IPS-15b (cell line): ENCODE data around the gene CLTB.

Source experiments
- H3K27me3 ChIP-seq: one replicate; pipeline ENCODE4 v1.6.1; 2013; ENCODE audit warnings: low read length; ENCODE audit not compliant: control insufficient read depth, insufficient read depth
- H3K36me3 ChIP-seq: one replicate; pipeline ENCODE4 v1.6.1; 2013; ENCODE audit warnings: low read length; ENCODE audit not compliant: control insufficient read depth, insufficient read depth
- H3K4me1 ChIP-seq: one replicate; pipeline ENCODE4 v1.6.1; 2013; ENCODE audit warnings: mild to moderate bottlenecking, low read length; ENCODE audit not compliant: control insufficient read depth, insufficient read depth
- H3K4me3 ChIP-seq: one replicate; pipeline ENCODE4 v1.5.1; 2013; ENCODE audit warnings: low read depth, low read length
- H3K9ac ChIP-seq: one replicate; pipeline ENCODE4 v1.6.1; 2013; ENCODE audit warnings: low read depth, mild to moderate bottlenecking, low read length
- H3K9me3 ChIP-seq: one replicate; pipeline ENCODE4 v1.6.1; 2013; ENCODE audit warnings: mild to moderate bottlenecking, low read length; ENCODE audit not compliant: control insufficient read depth, insufficient read depth

CLTB gene

DNA sequence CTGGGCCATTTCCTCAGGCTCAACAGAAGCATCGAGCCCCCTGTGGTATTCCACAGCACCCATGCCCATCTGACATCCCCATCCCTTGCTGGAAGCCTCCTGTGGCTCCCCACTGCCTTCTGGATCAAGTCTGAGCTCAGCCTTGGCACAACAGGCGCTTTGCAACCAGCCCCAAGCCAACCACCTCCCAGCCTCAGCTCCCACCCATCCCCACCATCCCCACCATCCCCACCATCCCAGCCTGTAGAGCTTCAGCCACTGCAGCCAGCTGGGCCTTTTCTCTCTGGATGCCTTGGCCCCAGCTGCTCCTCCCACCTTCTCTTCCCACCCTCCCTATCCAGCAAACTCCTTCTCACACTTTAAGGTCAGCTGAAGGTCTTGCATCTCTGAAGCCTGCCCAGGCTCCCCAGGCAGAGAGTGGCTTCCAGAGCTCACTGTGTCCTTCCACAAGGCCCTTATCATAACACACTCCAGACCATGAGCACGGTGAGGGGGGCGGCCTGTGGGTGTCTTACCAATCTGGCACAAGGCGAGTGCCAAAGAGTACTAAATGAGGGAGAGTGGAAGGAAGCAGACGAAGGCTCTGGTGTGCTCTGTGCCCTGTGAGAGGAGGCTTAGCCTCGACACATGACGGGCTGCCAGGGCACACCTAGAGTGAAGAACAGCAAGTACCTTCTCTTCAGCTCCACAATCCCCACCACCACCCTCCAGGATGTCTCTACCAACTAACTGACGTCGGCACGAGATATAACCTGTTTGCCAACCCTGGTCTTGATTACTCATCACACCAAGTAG lies 21.3 kb downstream of the CLTB start:
- H3K27me3 ChIP-seq, result no peaks in the 10 kb centered on the region
- no peak overlapping the region for H3K9ac ChIP-seq
- no peak overlapping the region for H3K4me3 ChIP-seq
- no peaks in the 10 kb centered on the region for H3K36me3 ChIP-seq
- H3K4me1 ChIP-seq, result no peaks in the 10 kb centered on the region
- no peaks in the 10 kb centered on the region for H3K9me3 ChIP-seq

- Histone ChIP-seq H3K9ac (no peak overlapping the region), H3K9me3 (no peaks in the 10 kb centered on the region), H3K4me3 (no peak overlapping the region), H3K4me1 (no peaks in the 10 kb centered on the region), H3K36me3 (no peaks in the 10 kb centered on the region), H3K27me3 (no peaks in the 10 kb centered on the region)
These were observed 22.2 kb downstream of the CLTB start for GRCh38 chr5:176394096-176394495.

DNA sequence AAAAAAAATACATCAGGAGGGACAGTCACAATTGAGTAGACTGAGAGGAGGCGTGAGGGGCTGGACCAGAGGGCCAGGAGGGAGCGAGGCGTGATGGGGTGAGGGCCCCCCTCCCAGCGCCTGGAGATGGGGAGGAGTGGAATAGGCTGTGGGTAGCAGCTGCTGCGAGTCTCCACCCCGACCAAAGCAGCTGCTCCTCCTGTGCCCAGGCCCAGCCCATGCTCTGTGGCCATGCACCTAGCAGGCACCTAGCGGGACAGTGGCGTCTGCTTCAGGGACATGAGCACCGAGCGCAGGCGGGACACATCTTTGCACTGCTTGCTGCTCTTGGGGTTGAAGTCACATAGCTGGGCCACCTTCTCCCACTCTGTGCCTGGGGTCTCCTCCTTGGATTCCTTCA lies 23.8 kb downstream of the CLTB start:
- Histone ChIP-seq H3K9me3 (no peaks in the 10 kb centered on the region), H3K4me3 (no peak overlapping the region), H3K9ac (no peak overlapping the region), H3K36me3 (no peaks in the 10 kb centered on the region), H3K4me1 (no peaks in the 10 kb centered on the region), H3K27me3 (no peaks in the 10 kb centered on the region)

GRCh38 chr5:176391999-176392398 lies 24.3 kb downstream of the CLTB start:
- no peak overlapping the region for H3K9ac ChIP-seq
- H3K9me3 ChIP-seq, result no peaks in the 10 kb centered on the region
- H3K36me3 ChIP-seq, result no peaks in the 10 kb centered on the region
- H3K4me3 ChIP-seq, result no peak overlapping the region
- H3K4me1 ChIP-seq, result peaks cover 2% of the 10 kb centered on the region
- no peaks in the 10 kb centered on the region for H3K27me3 ChIP-seq

GRCh38 chr5:176391479-176391878 lies 24.9 kb downstream of the CLTB start:
- Histone ChIP-seq H3K4me3 (no peak overlapping the region), H3K4me1 (peaks cover 2% of the 10 kb centered on the region), H3K27me3 (no peaks in the 10 kb centered on the region), H3K9me3 (no peaks in the 10 kb centered on the region), H3K36me3 (peaks cover 1% of the 10 kb centered on the region), H3K9ac (no peak overlapping the region)

GRCh38 chr5:176389135-176390123 lies 26.9 kb downstream of the CLTB start:
- Histone ChIP-seq H3K4me1 (peaks cover 2% of the 10 kb centered on the region), H3K9ac (peak overlapping the region; percentile 89), H3K4me3 (peak overlapping the region; percentile 95), H3K27me3 (no peaks in the 10 kb centered on the region), H3K36me3 (peaks cover 18% of the 10 kb centered on the region), H3K9me3 (no peaks in the 10 kb centered on the region)

DNA sequence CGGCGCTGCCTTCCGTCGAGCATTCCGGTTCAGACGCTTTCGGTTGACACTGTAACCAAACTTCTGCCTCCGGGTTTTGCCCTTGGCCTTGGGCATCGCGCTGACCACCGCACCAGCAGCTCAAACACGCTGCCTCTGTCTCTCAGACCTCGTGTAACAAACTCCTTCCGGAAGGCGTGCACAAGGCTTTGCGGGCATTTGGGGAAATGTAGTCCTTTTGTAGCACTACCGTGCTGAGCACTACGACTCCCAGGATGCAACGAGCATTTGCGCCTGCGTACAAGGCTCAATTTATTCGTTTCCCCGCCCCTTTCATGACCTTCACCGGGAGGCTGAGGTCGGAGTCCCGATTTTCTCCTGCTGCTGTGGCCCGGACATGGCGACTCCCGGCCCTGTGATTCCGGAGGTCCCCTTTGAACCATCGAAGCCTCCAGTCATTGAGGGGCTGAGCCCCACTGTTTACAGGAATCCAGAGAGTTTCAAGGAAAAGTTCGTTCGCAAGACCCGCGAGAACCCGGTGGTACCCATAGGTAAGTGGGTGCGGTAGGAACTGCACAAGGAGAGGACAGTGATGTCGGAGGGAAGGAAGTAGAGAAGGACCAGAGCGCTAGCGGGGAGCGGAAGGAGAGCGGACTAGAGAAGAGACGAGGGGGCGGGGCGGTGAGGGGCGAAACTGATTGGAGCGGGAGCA lies 27.8 kb downstream of the CLTB start, which contains the start of the genes HIGD2A and NOP16:
Gene HIGD2A (plus strand): TSS at position 308 of the 691 bp plus-strand sequence. CDS start 69 bp downstream, at position 377.
Gene NOP16 (minus strand): TSS at position 155 of the 691 bp plus-strand sequence. CDS start 59 bp downstream, at position 96.
- H3K4me1 ChIP-seq, result peaks cover 2% of the 10 kb centered on the region
- peaks cover 27% of the 10 kb centered on the region for H3K36me3 ChIP-seq
- H3K27me3 ChIP-seq, result no peaks in the 10 kb centered on the region
- H3K4me3 ChIP-seq, result peak within 1 kb of the TSS; percentile 95
- no peaks in the 10 kb centered on the region for H3K9me3 ChIP-seq
- H3K9ac ChIP-seq, result peak within 1 kb of the TSS; percentile 92

DNA sequence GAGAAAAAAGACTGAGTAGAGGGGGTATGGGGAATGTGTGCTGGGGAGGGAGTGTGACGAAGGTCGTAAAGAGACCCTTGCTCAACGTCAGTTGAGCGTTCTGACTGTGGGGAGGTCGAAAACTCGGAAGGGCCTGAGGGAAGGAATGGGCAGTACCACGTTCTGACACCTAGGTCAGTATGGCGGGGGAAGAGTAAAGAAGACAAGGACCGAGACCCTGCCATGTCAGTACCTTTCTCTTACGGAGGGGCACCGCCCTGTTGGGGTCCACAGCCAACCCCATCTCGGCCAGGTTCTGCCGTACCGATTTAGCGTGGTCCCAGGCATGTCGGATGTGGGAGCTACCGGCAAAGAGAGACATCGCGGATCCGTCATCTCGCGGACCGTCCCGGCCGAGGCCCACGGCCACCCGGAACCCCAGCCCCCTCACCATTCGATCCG lies 28.3 kb downstream of the CLTB start:
- H3K36me3 ChIP-seq, result peaks cover 31% of the 10 kb centered on the region
- H3K4me3 ChIP-seq, result peak overlapping the region; percentile 95
- H3K9me3 ChIP-seq, result no peaks in the 10 kb centered on the region
- peaks cover 2% of the 10 kb centered on the region for H3K4me1 ChIP-seq
- H3K9ac ChIP-seq, result peak overlapping the region; percentile 92
- no peaks in the 10 kb centered on the region for H3K27me3 ChIP-seq

DNA sequence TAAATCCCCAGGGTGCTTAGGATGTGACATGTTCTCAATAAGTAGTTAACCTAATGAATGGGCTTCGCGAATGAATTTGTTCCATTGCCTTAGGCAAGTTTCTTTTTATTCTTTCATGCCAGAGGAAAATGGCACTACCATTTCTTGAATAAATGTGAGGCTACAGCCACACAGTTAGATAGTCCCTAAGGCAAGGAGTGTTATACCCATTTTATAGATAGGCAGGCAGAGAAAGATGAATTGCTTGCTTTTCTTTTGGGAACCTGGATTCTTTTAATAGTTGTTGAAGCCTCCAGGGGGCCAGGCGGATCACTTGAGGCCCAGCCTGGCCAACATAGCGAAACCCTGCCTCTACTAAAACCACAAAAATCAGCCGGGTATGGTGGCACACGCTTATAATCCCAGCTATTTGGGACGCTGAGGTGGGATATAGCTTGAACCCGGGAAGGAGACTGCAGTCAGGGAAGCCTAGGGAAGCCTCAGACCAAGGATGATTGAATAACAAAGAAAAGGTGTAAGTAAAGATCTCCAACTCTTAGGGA lies 28.9 kb downstream of the CLTB start:
- H3K36me3 ChIP-seq, result peaks cover 33% of the 10 kb centered on the region
- H3K9me3 ChIP-seq, result no peaks in the 10 kb centered on the region
- peak overlapping the region; percentile 95 for H3K4me3 ChIP-seq
- H3K27me3 ChIP-seq, result no peaks in the 10 kb centered on the region
- H3K4me1 ChIP-seq, result peaks cover 2% of the 10 kb centered on the region
- H3K9ac ChIP-seq, result peak overlapping the region; percentile 92

- Histone ChIP-seq H3K4me1 (peaks cover 2% of the 10 kb centered on the region), H3K9ac (no peak overlapping the region), H3K27me3 (no peaks in the 10 kb centered on the region), H3K36me3 (peaks cover 40% of the 10 kb centered on the region), H3K4me3 (no peak overlapping the region), H3K9me3 (no peaks in the 10 kb centered on the region)
These were observed 29.8 kb downstream of the CLTB start for GRCh38 chr5:176386491-176386890.

- no peak overlapping the region for H3K9ac ChIP-seq
- H3K4me3 ChIP-seq, result no peak overlapping the region
- H3K27me3 ChIP-seq, result no peaks in the 10 kb centered on the region
- H3K36me3 ChIP-seq, result peaks cover 43% of the 10 kb centered on the region
- no peaks in the 10 kb centered on the region for H3K9me3 ChIP-seq
- H3K4me1 ChIP-seq, result peaks cover 2% of the 10 kb centered on the region
These were observed 31.3 kb downstream of the CLTB start for GRCh38 chr5:176384991-176385390.
